Karpas-422 (cell line): ENCODE measurements around the gene RAD51B. TPM values are rescaled to one million over a fixed set of nuclear protein-coding genes. Genes with fewer than 3 reads are reported as not detected.
A peak's percentile ranks its signal among the peaks of the same experiment; 100 is the strongest.

ENCODE experiments used
- DNase-seq: peaks from one replicate; pipeline ENCODE4 v3.0.0-alpha.2; 2015
- H2AFZ ChIP-seq: fragments of 200-600 bp; sonication (generic); 2 replicates; pipeline ENCODE4 v1.6.1; 2014; ENCODE audit warnings: antibody characterized with exemption, low read length, mixed read lengths
- H3K27ac ChIP-seq: fragments of 200-600 bp; sonication (generic); 2 replicates; pipeline ENCODE4 v1.5.1; 2014; ENCODE audit warnings: mild to moderate bottlenecking, low read length, moderate library complexity
- H3K27me3 ChIP-seq: fragments of 200-600 bp; sonication (generic); 2 replicates; pipeline ENCODE4 v1.6.1; 2014; ENCODE audit warnings: low read length, mixed read lengths
- H3K36me3 ChIP-seq: fragments of 200-600 bp; sonication (generic); 2 replicates; pipeline ENCODE4 v1.6.1; 2014; ENCODE audit warnings: low read length, mixed read lengths; ENCODE audit not compliant: insufficient read depth
- H3K4me1 ChIP-seq: fragments of 200-600 bp; sonication (generic); 2 replicates; pipeline ENCODE4 v1.6.1; 2014; ENCODE audit warnings: mild to moderate bottlenecking, low read length, mixed read lengths
- H3K4me2 ChIP-seq: fragments of 200-600 bp; sonication (generic); 2 replicates; pipeline ENCODE4 v1.6.1; 2014; ENCODE audit warnings: low read length, low read depth, mild to moderate bottlenecking; ENCODE audit not compliant: poor library complexity, severe bottlenecking
- H3K4me3 ChIP-seq: fragments of 200-600 bp; sonication (generic); 2 replicates; pipeline ENCODE4 v1.5.1; 2014; ENCODE audit warnings: mild to moderate bottlenecking, antibody characterized with exemption, low read length, mixed read lengths
- H3K79me2 ChIP-seq: fragments of 200-600 bp; sonication (generic); 2 replicates; pipeline ENCODE4 v1.6.1; 2014; ENCODE audit warnings: mild to moderate bottlenecking, low read length, mixed read lengths
- H3K9ac ChIP-seq: fragments of 200-600 bp; sonication (generic); 2 replicates; pipeline ENCODE4 v1.6.0; 2014; ENCODE audit warnings: low read length
- H3K9me2 ChIP-seq: fragments of 200-600 bp; sonication (generic), shearing (Covaris generic); replicated peaks from 2 replicates; pipeline ENCODE4 v1.6.0; 2014; ENCODE audit warnings: mild to moderate bottlenecking, low read length, moderate library complexity; ENCODE audit not compliant: insufficient read depth
- H3K9me3 ChIP-seq: fragments of 300-700, 200-600 bp; sonication (generic); 2 replicates; pipeline ENCODE4 v1.6.1; 2014; ENCODE audit warnings: low read length, mixed read lengths
- H4K20me1 ChIP-seq: fragments of 200-600 bp; sonication (generic); 2 replicates; pipeline ENCODE4 v1.6.1; 2014; ENCODE audit warnings: mild to moderate bottlenecking, antibody characterized with exemption, low read length, low read depth; ENCODE audit not compliant: insufficient read depth
- total RNA-seq: library from RNA; depleted of rRNA; stranded (reverse); fragments of >200 nt; shearing (Covaris generic); gene quantifications from 2 replicates; pipeline ENCODE4 v1.2.3, GENCODE V29; 2014; ENCODE audit warnings: low replicate concordance

Gene RAD51B
- total RNA-seq, 1 experiment from 2014 or later = 107 TPM

DNA sequence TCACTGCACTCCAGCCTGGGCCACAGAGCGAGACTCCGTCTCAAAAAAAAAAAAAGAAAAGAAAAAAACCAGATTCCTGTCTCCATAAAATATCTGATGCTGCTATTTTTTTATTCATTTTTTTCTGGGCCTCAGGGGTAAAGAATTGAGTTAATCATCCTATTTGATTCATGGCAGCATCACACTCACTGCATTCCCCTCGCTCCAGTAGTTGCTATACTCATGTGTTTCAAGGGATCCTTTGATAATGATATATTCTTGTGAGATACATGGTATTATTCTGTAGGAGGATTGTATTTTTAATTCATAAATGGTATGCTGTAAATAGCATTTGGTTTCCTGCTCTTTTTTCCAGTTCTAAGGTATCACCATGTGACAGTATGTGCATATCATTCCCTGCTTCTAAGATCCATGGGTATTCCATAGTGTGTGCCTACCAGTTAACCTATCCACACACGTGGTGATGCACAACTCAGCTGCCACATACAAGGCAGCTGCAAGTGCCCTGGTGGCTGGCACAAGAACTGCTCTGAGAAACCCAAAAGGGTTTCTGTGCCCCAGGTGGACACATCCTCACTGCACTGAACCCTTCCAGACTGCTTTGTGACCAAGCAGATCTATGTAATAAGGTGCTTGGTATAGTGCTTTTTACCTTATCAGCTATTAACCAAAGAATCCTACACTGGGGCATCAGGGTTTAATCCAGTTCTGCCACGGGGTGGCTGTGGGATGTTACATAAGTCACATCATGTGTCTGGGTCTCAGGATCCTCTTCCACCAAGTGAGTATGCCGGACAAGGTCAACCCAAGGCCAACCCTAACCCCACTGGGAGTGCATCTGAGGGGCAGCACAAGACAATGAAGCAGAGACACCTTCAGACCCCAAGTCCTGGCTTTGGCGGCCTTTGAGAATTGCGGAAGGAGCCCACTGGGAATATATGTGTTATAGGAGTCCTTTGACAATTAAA is 898.7 kb downstream of the RAD51B start:
- 0 out of 2 replicates have a peak, but pooled peaks cover 4% of the 10 kb centered on the region for H3K4me1 ChIP-seq
- no peak overlapping the region for H3K4me3 ChIP-seq
- H3K79me2 ChIP-seq = no peaks in the 10 kb centered on the region
- H3K36me3 ChIP-seq = no peaks in the 10 kb centered on the region
- peak; percentile 73 for DNase-seq
- H3K9me3 ChIP-seq = no peaks in the 10 kb centered on the region
- no peak overlapping the region for H3K27ac ChIP-seq
- H4K20me1 ChIP-seq = 0 out of 2 replicates have a peak, but pooled peaks cover 4% of the 10 kb centered on the region
- H3K27me3 ChIP-seq = no peaks in the 10 kb centered on the region
- H2AFZ ChIP-seq = no peak overlapping the region
- no peak overlapping the region for H3K9ac ChIP-seq
- no peaks in the 10 kb centered on the region for H3K9me2 ChIP-seq
- no peak overlapping the region for H3K4me2 ChIP-seq

DNA sequence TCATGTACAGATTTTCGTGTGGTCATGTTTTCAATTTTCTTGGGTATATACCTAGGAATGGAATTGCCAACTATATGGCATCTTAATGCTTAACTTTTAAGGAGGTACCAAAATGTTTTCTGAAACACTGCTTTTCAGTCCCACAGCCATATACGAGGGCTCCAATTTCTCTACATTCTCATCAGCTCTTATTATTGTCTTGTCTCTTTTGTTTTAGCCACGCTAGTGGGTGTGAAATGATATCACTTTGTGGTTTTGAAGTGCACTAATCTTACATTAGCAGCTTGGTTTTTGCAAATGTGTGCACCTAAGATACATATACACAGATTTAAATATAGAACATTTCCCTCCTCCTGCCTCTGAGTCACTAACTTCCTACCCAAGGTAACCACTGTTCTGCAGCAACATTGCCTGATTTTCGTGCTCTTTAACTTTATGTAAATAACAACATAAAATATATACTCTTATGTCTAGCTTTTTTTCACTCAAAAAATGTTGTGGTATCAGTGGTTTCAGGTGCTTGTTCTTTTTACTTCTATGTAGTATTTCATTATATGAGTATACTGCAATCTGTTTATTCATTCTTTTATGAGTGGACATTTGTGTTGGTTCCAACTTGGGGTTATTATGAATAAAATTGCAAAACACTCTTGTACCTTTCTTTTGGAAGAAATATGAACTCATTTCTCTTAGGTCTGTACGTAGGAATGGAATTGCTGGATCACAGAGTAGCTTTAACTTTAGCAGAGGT is 900.2 kb downstream of the RAD51B start:
- H3K27me3 ChIP-seq = no peaks in the 10 kb centered on the region
- no peaks in the 10 kb centered on the region for H3K9me2 ChIP-seq
- no peak overlapping the region for H3K4me3 ChIP-seq

DNA sequence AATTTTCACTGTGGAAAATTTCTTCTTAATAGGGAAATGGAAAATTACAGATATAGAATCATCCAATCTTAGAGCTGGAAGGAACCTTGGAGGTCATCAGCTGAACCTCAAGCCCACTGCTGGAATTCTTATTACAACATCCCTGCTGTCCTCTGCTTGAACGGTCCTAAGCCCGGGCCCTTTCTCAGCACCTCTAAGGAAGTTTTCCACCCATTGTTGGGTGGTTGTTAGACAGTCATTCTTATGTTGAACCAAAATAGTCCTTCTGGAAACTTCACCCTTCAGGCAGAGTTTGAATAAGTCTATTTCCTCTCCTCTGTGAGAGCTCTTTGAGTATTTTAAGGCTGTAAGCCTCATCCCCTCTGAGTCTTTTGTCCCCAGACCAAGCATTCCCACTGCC is 902.6 kb downstream of the RAD51B start:
- no peak overlapping the region for H2AFZ ChIP-seq
- no peak overlapping the region for H3K4me2 ChIP-seq
- H3K4me1 ChIP-seq = peaks cover 6% of the 10 kb centered on the region; the same call in 1 of the 2 replicates
- no peak overlapping the region for H3K27ac ChIP-seq
- no peaks in the 10 kb centered on the region for H3K27me3 ChIP-seq
- H4K20me1 ChIP-seq = 0 out of 2 replicates have a peak, but pooled peaks cover 4% of the 10 kb centered on the region
- no peaks in the 10 kb centered on the region for H3K9me2 ChIP-seq
- no peaks in the 10 kb centered on the region for H3K9me3 ChIP-seq
- no peak overlapping the region for H3K4me3 ChIP-seq
- DNase-seq = no peak
- no peak overlapping the region for H3K9ac ChIP-seq
- H3K36me3 ChIP-seq = no peaks in the 10 kb centered on the region
- no peaks in the 10 kb centered on the region for H3K79me2 ChIP-seq

More for the DNA sequence above, 900.2 kb downstream of the RAD51B start:
- Histone ChIP-seq H3K9ac (no peak overlapping the region), H3K27ac (no peak overlapping the region), H3K79me2 (no peaks in the 10 kb centered on the region), H3K9me3 (no peaks in the 10 kb centered on the region), H3K36me3 (no peaks in the 10 kb centered on the region), H2AFZ (no peak overlapping the region), H4K20me1 (0 out of 2 replicates have a peak, but pooled peaks cover 4% of the 10 kb centered on the region), H3K4me1 (0 out of 2 replicates have a peak, but pooled peaks cover 4% of the 10 kb centered on the region), H3K4me2 (no peak overlapping the region)
- no peak for DNase-seq

DNA sequence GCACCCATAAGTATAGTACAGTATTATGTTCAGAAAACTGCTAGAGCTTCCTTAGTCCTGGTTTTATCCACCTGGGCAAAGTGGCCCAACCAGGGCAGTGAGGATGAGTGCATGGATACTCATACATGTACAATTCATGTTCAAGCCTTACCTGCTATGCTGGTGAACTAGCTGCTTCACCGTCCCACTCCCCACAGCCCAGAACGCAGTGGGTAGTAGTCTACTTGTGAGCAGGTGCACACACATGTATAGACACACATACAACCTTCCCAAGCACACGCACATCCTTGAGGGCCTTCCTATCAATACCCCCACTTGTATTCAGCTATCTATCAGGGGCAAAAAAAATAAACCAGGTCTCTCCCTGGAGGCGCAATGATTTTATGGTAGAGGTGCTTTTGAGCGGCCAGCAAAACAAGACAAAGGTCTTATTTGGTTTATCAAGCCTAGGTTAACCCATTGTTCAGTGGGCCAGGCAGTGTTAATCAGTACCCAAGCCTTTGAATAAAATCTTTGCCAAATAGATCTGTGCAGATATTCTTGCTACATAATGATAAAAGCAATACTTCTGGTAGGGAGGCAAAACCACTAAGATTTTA is 903.5 kb downstream of the RAD51B start:
- H3K9ac ChIP-seq = no peak overlapping the region
- H3K9me2 ChIP-seq = no peaks in the 10 kb centered on the region
- no peak overlapping the region for H2AFZ ChIP-seq
- DNase-seq = no peak
- H4K20me1 ChIP-seq = 0 out of 2 replicates have a peak, but pooled peaks cover 4% of the 10 kb centered on the region
- H3K9me3 ChIP-seq = no peaks in the 10 kb centered on the region
- H3K36me3 ChIP-seq = no peaks in the 10 kb centered on the region
- no peak overlapping the region for H3K4me3 ChIP-seq
- H3K4me1 ChIP-seq = peaks cover 6% of the 10 kb centered on the region; the same call in 1 of the 2 replicates
- no peaks in the 10 kb centered on the region for H3K27me3 ChIP-seq
- no peaks in the 10 kb centered on the region for H3K79me2 ChIP-seq
- no peak overlapping the region for H3K4me2 ChIP-seq
- no peak overlapping the region for H3K27ac ChIP-seq

DNA sequence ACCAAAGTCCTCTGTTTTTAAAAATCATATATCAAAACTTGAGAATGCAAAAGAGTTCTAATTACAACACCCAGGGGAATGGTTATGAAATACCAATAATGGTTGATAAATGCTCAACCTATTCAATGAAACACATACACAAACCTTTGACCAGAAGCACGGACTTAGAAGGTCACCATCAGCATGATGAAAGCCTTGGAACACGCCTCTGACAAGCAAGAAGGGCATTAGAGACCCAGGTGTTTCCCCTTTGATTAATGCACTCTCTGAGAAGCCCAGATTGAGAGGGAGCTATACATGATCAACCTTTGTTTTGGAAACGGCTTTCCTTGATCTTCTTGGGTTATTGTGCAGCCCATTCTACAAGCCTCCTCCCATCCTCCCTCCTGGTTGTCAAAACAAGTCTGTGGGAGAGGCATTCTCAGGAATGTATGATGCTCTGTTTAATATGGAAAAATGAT is 904.3 kb downstream of the RAD51B start:
- Histone ChIP-seq H3K9me2 (no peaks in the 10 kb centered on the region), H3K27ac (no peak overlapping the region), H3K4me3 (no peak overlapping the region), H3K79me2 (no peaks in the 10 kb centered on the region), H2AFZ (no peak overlapping the region), H3K36me3 (no peaks in the 10 kb centered on the region), H3K9me3 (no peaks in the 10 kb centered on the region), H3K27me3 (no peaks in the 10 kb centered on the region), H3K9ac (no peak overlapping the region), H3K4me1 (peaks cover 6% of the 10 kb centered on the region; the same call in 1 of the 2 replicates), H4K20me1 (no peaks in the 10 kb centered on the region), H3K4me2 (no peak overlapping the region)
- no peak for DNase-seq

DNA sequence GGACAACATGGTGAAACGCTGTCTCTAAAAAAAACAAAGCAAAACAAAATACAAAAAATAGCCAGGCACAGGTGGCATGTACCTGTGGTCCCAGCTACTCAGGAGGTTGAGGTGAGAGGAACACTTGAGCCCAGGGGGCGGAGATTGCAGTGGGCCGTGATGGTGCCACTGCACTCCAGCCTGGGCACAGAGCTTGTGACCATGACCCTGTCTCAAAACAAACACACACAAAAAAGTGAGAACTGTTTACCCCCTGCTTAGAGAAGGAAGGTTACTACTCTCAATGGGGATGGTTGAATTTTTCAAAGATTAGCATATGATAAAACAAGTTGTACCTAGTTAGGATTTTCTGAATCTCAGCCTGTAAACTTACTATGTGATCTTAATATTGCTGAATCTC is 905.3 kb downstream of the RAD51B start:
- Histone ChIP-seq H3K9me2 (no peaks in the 10 kb centered on the region), H4K20me1 (no peaks in the 10 kb centered on the region), H3K4me2 (no peak overlapping the region), H3K36me3 (no peaks in the 10 kb centered on the region), H2AFZ (no peak overlapping the region), H3K27ac (no peak overlapping the region), H3K4me3 (no peak overlapping the region), H3K79me2 (no peaks in the 10 kb centered on the region), H3K9ac (no peak overlapping the region), H3K9me3 (no peaks in the 10 kb centered on the region), H3K27me3 (no peaks in the 10 kb centered on the region), H3K4me1 (peaks cover 3% of the 10 kb centered on the region; the same call in 1 of the 2 replicates)
- no peak for DNase-seq

DNA sequence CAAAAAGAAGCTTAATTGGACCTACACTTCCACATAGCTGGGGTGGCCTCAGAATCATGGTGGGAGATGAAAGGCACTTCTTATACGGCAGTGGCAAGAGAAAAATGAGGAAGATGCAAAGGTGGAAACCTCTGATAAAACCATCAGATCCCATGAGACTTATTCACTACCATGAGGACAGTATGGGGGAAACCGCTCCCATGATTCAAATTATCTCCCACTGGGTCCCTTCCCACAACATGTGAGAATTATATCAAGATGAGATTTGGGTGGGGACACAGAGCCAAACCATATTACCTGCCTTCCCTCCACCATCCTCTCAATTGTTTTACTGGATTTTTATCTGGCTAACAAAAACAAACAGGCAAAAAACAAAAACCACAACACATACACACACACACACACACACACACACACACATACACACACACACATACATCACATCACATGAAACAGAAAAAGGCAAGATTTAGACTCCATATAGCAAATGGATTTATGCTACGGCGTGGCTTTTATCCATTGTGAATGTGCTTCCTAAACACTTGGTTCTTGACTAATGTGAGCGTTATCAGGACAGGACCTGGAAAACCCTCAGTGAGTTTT is 906.6 kb downstream of the RAD51B start:
- no peaks in the 10 kb centered on the region for H3K36me3 ChIP-seq
- no peak overlapping the region for H2AFZ ChIP-seq
- H3K9me3 ChIP-seq = no peaks in the 10 kb centered on the region
- no peak overlapping the region for H3K9ac ChIP-seq
- H3K4me3 ChIP-seq = no peak overlapping the region
- peaks cover 3% of the 10 kb centered on the region; the same call in 1 of the 2 replicates for H3K4me1 ChIP-seq
- H3K4me2 ChIP-seq = no peak overlapping the region
- no peaks in the 10 kb centered on the region for H3K9me2 ChIP-seq
- no peaks in the 10 kb centered on the region for H3K27me3 ChIP-seq
- H3K79me2 ChIP-seq = no peaks in the 10 kb centered on the region
- H3K27ac ChIP-seq = no peak overlapping the region
- DNase-seq = no peak
- no peaks in the 10 kb centered on the region for H4K20me1 ChIP-seq
